Mucosa of gallbladder (tissue), 1 donor: ENCODE data around the gene DLEC1. TPM values are rescaled to one million over a fixed set of nuclear protein-coding genes. Genes with fewer than 3 reads are reported as not detected.
"Not testable (repeated sequence)": the region's sequence is repeated elsewhere in the genome, so short reads cannot be mapped to it uniquely, and the experiment has no call there.

Experiments used
- DNase-seq: peaks from one replicate; pipeline ENCODE4 v3.0.0-alpha.2; 2020; ENCODE audit warnings: low spot score
- total RNA-seq: library from RNA; stranded (reverse); gene quantifications from one replicate; pipeline ENCODE4 v1.2.1, GENCODE V29; 2021
- donor health status: DM: no; HTN: no; CAD: no.

DLEC1 gene
- total RNA-seq, 1 donor from 2014 or later, result 4.7 TPM

DNA sequence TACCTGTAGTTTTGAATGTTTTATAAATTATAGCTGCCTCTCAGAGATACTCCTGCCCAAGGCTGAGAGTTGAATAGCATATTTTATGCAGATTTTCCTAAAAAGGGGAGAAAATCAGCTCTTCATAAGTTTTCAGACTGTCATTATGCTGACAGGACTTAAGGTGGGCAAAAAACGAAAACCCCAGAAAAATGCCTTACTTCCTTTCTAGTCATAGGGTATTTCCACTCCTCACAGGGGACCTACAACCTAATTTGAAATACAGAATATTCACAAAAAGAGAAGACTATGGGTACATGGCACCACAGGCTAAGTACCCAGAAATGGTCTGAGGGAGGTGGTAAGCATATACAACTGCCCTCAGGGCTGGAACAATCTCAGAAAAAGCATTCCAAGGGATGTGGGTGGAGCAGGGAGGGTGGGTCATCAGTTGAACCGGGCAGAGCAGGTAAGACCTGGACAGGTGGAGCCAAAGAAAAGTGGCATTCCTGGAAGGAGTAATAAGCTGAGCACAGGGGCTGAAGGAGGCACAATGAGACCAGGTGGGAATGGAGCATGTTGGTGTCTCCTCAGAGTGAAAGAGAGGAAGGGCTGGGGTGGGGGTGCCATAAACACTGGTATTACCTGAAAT, 115.7 kb downstream of the DLEC1 start:
- no peak for DNase-seq

GRCh38 chr3:38155825-38156224, 116.8 kb downstream of the DLEC1 start:
- DNase-seq, result no peak

GRCh38 chr3:38157117-38157516, 118.1 kb downstream of the DLEC1 start:
- no peak for DNase-seq

DNA sequence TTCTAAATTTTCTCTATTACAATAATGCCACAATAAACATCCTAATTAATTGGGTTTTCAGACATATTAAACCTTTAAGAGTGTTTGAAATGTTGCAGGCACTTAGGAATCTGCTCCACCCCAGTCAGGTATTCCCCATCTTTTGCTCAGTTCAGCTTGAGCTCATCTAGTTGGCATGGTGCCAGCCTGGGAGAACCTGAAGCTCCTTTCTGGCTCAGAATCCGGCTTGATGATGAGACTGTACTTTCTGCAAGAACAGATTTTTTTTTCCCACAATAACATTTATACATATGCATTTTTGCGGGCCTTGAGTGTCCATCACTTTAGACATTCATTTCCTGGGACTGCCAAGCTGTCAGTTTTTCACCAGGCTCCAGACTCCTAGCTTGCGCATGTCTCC, 118.6 kb downstream of the DLEC1 start:
- DNase-seq, result no peak

DNA sequence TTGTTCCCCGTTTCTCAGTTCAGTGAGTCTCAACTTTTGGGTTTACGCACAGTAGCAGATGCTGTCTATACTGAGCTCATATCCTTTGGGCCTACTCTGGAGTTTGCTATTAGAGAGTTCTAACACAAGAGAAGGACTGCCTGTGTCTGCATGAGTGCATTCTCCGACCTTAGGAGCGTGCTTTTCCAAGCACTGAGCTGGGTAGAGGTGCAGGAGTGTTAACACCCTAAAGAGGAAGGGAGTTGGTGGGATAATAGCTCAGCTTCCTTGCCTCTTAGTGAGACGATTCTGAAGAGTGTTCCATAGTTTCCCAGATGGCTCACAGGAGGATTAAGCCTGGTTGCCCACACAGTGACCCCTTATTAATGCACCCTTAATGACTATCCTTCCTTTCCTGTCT, 119.5 kb downstream of the DLEC1 start:
- no peak for DNase-seq

GRCh38 chr3:38160704-38161103, 121.7 kb downstream of the DLEC1 start:
- DNase-seq, result not testable (repeated sequence)

- DNase-seq, result no peak
These were observed 124.3 kb downstream of the DLEC1 start for GRCh38 chr3:38163117-38163840.

GRCh38 chr3:38163841-38164642, 125.0 kb downstream of the DLEC1 start:
- DNase-seq, result no peak

DNA sequence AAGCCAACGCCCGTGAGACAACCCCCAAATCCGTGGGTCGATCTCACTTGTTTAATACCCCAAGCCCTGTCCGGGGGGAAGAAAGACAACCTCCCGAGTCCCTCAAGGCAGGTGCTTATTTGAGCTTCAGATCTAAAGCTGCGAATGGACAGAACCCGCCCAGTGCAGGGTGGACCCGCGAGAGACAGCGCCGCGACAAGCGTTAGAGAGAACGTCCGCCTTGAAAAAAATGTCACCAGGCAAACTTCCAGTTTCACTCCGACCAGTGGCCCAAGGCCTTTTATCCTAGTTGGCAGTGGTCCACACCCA, 125.6 kb downstream of the DLEC1 start:
- DNase-seq, result no peak

- DNase-seq, result peak; percentile 100
These were observed 126.1 kb downstream of the DLEC1 start, which contains the start of gene OXSR1 for GRCh38 chr3:38164952-38165721. OXSR1 (plus strand) TSS chr3:38165537; CDS start chr3:38165877, 340 bp downstream.

- peak; percentile 45 for DNase-seq
These were observed 126.8 kb downstream of the DLEC1 start for GRCh38 chr3:38165722-38166387.

DNA sequence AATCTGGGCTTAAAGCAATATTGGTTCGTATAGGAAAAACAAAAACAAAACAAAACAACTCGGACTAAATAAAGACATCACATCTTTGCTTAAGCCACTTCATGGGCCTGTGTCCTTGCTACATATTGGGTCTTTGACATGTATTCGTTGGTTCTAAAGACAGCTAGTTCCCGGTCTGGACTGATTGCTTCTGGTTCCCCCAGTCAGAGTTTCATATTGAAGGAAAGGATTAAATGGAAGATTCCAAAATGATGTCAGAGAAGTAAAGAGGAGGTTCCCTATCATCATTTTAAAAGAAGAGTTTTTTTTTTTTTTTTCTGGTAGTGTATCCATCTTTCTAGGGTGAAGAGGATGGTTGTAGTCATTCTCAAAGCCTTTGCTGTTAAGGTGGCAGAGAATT, 128.6 kb downstream of the DLEC1 start:
- DNase-seq, result no peak

- DNase-seq, result no peak
These were observed 129.4 kb downstream of the DLEC1 start for GRCh38 chr3:38168151-38169026.

GRCh38 chr3:38169027-38169317, 130.0 kb downstream of the DLEC1 start:
- no peak for DNase-seq

GRCh38 chr3:38170722-38171121, 131.7 kb downstream of the DLEC1 start:
- no peak for DNase-seq

DNA sequence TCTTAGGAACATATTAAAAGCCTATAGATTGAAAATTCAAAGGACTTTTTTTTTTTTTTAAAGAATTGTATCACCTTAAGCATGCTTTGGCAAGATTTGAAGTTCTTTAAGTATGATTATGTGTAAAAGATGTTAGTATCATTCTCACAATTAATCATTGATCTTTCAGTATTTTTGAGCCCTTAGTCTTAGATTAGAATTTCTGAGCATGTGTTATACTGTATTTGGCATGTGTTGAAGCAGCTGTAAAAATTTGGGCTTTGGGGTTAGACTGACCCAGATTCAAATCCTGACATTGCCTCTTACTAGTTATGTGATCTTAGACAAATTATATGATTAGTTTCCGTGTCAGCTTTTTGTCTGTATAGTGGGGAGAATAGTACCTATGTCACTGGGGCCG, 132.6 kb downstream of the DLEC1 start:
- DNase-seq, result no peak
